ENCODE results near the gene CHRD. TPM values are rescaled to one million over a fixed set of nuclear protein-coding genes. Genes with fewer than 3 reads are reported as not detected.

The CHRD gene
- total RNA-seq, 4 donors from 2014 or later, result 8.2 to 27.4 (median 16.5) TPM

- 28 to 38% methylated on average over 4 of the region's 24 CpGs for WGBS, 2 donors (ENCODE audit: low coverage in 1 of 2)
Observed at GRCh38 chr3:184360929-184361531, 18.8 kb upstream of the CHRD start.

GRCh38 chr3:184361532-184361931 lies 18.3 kb upstream of the CHRD start, which contains the start of the genes CLCN2 and POLR2H:
CLCN2 (minus strand) TSS chr3:184361605; CDS start chr3:184361479, 126 bp downstream.
POLR2H (plus strand) TSS chr3:184361710; CDS start chr3:184363493, 1,783 bp downstream.
- peak; percentile 70 for ATAC-seq
- H3K27ac ChIP-seq, result peak within 1 kb of the TSS; percentile 92 to 100 (median 96)
- H3K4me3 ChIP-seq, result peak within 1 kb of the TSS; percentile 92 to 95
- H3K9me3 ChIP-seq, result no peaks in the 10 kb centered on the region
- no peaks in the 10 kb centered on the region for H3K27me3 ChIP-seq
- no CpG with 5 or more reads among the region's 56 CpGs for WGBS, 2 donors (ENCODE audit: low coverage in 1 of 2)
- H3K4me1 ChIP-seq, result peaks cover 3 to 49% (median 16%) of the 10 kb centered on the region in 3 donors
- TF ChIP-seq POLR2A (IDR thresholded peaks at IDR 0.05), result peak; percentile 74
- TF ChIP-seq POLR2AphosphoS5 (IDR thresholded peaks at IDR 0.05), result no peak
- peaks cover 0 to 35% of the 10 kb centered on the region in 2 donors for H3K36me3 ChIP-seq

More at GRCh38 chr3:184360929-184361531, 18.8 kb upstream of the CHRD start:
- peaks cover 3 to 49% (median 16%) of the 10 kb centered on the region in 3 donors for H3K4me1 ChIP-seq
- peak overlapping the region; percentile 59 to 100 (median 96) for H3K27ac ChIP-seq
- ATAC-seq, result no peak
- peaks cover 0 to 33% of the 10 kb centered on the region in 2 donors for H3K36me3 ChIP-seq
- H3K4me3 ChIP-seq, result peak overlapping the region; percentile 92 to 95
- H3K27me3 ChIP-seq, result no peaks in the 10 kb centered on the region
- TF ChIP-seq POLR2AphosphoS5 (IDR thresholded peaks at IDR 0.05), result no peak
- no peak for TF ChIP-seq CTCF (IDR thresholded peaks at IDR 0.05)
- TF ChIP-seq POLR2A (IDR thresholded peaks at IDR 0.05), result no peak
- no peak for TF ChIP-seq EP300 (IDR thresholded peaks at IDR 0.05)
- H3K9me3 ChIP-seq, result no peaks in the 10 kb centered on the region

- Histone ChIP-seq H3K27ac (peak overlapping the region; percentile 92 to 100 (median 96)), H3K27me3 (no peaks in the 10 kb centered on the region), H3K4me3 (peak overlapping the region; percentile 92 to 95), H3K4me1 (peaks cover 3 to 49% (median 16%) of the 10 kb centered on the region in 3 donors), H3K36me3 (peaks cover 0 to 35% of the 10 kb centered on the region in 2 donors), H3K9me3 (no peaks in the 10 kb centered on the region)
- WGBS, 2 donors (ENCODE audit: low coverage in 1 of 2), result 0% methylated on average over 3 of the region's 38 CpGs; no CpG with 5 or more reads in 1 of the 2 donors
- TF ChIP-seq EP300 (IDR thresholded peaks at IDR 0.05) (no peak), POLR2A (IDR thresholded peaks at IDR 0.05) (peak in 1 of 2 donors; percentile 33), POLR2AphosphoS5 (IDR thresholded peaks at IDR 0.05) (no peak)
- peak; percentile 17 for ATAC-seq
Observed at GRCh38 chr3:184361932-184362667, 17.8 kb upstream of the CHRD start.

GRCh38 chr3:184362668-184363546 lies 16.9 kb upstream of the CHRD start:
- 0% methylated on average over 9 of the region's 68 CpGs; no CpG with 5 or more reads in 1 of the 2 donors for WGBS, 2 donors (ENCODE audit: low coverage in 1 of 2)
- TF ChIP-seq POLR2A (IDR thresholded peaks at IDR 0.05) (peak; percentile 39 to 61), POLR2AphosphoS5 (IDR thresholded peaks at IDR 0.05) (peak; percentile 60), CTCF (IDR thresholded peaks at IDR 0.05) (peak in 3 of 4 experiments; percentile 44 to 71 (median 57)), EP300 (IDR thresholded peaks at IDR 0.05) (no peak)
- Histone ChIP-seq H3K27ac (peak overlapping the region; percentile 92 to 100 (median 96)), H3K4me3 (peak overlapping the region; percentile 92 to 95), H3K36me3 (peaks cover 0 to 35% of the 10 kb centered on the region in 2 donors), H3K27me3 (no peaks in the 10 kb centered on the region), H3K4me1 (peaks cover 3 to 49% (median 16%) of the 10 kb centered on the region in 3 donors), H3K9me3 (no peaks in the 10 kb centered on the region)
- peak; percentile 84 for ATAC-seq

- peaks cover 0 to 46% of the 10 kb centered on the region in 2 donors for H3K36me3 ChIP-seq
- WGBS, 2 donors (ENCODE audit: low coverage in 1 of 2), result 77 to 85% methylated on average over 3 to 5 of the region's 5 CpGs
- peaks cover 0 to 41% (median 11%) of the 10 kb centered on the region in 3 donors for H3K4me1 ChIP-seq
- H3K4me3 ChIP-seq, result no peak overlapping the region
- ATAC-seq, result no peak
- TF ChIP-seq CTCF (IDR thresholded peaks at IDR 0.05), result no peak
- no peak for TF ChIP-seq POLR2A (IDR thresholded peaks at IDR 0.05)
- TF ChIP-seq EP300 (IDR thresholded peaks at IDR 0.05), result no peak
- TF ChIP-seq POLR2AphosphoS5 (IDR thresholded peaks at IDR 0.05), result no peak
- H3K9me3 ChIP-seq, result no peaks in the 10 kb centered on the region
- H3K27me3 ChIP-seq, result no peaks in the 10 kb centered on the region
- H3K27ac ChIP-seq, result no peak overlapping the region
Observed at GRCh38 chr3:184366619-184367289, 13.1 kb upstream of the CHRD start.

Measured in gastroesophageal sphincter (tissue), 4 donors.